CD4-positive, alpha-beta T cell (primary cell): ENCODE measurements around the gene TUFM. TPM values are rescaled to one million over a fixed set of nuclear protein-coding genes. Genes with fewer than 3 reads are reported as not detected.
"Not testable (repeated sequence)": the region's sequence is repeated elsewhere in the genome, so short reads cannot be mapped to it uniquely, and the experiment has no call there.

Experiments
- ATAC-seq: fragments of 200-7000 bp; cut with Tn5 transposase; one replicate; pipeline ENCODE4 v1.10.0; 2022; ENCODE audit warnings: mild to moderate bottlenecking; ENCODE audit not compliant: poor library complexity
- CTCF ChIA-PET: fragments of 350-600 bp; sonication (Branson Sonifier 250); formaldehyde crosslinking; loops from one replicate; lab custom pipeline; 2021; ENCODE audit warnings: antibody characterized with exemption, inconsistent platforms; lab: Charles Lee
- POLR2A ChIA-PET: fragments of 350-600 bp; sonication (Branson Sonifier 250); formaldehyde crosslinking; loops from one replicate; lab custom pipeline; 2021; ENCODE audit warnings: antibody characterized with exemption, inconsistent platforms; lab: Charles Lee
- DNase-seq, 14 experiments: peaks; one replicate each; pipeline ENCODE4 v3.0.0-alpha.2; 2013 to 2020; ENCODE audit warnings: mixed read lengths in 2 of 14
- H3K27ac ChIP-seq, 2 donors: one replicate each; pipeline versions ENCODE4 v1.5.1 to v1.7.0; 2013; ENCODE audit warnings: low read length in 2 of 2, low read depth in 1 of 2, mild to moderate bottlenecking in 1 of 2
- H3K27me3 ChIP-seq, 2 experiments: 1 replicate in 1 of 2; 2 replicates in 1 of 2; pipeline versions ENCODE4 v1.6.1 to v1.7.0; 2013; ENCODE audit warnings: low read length in 2 of 2, control low read depth in 1 of 2, mild to moderate bottlenecking in 1 of 2, moderate library complexity in 1 of 2; ENCODE audit not compliant: insufficient read depth in 2 of 2, control insufficient read depth in 1 of 2
- H3K36me3 ChIP-seq: one replicate; pipeline ENCODE4 v1.6.1; 2013; ENCODE audit warnings: low read length, control low read depth; ENCODE audit not compliant: insufficient read depth
- H3K4me1 ChIP-seq: one replicate; pipeline ENCODE4 v1.6.1; 2013; ENCODE audit warnings: low read length, control low read depth; ENCODE audit not compliant: insufficient read depth
- H3K4me3 ChIP-seq: one replicate; pipeline ENCODE4 v1.5.1; 2013; ENCODE audit warnings: mild to moderate bottlenecking, low read length, moderate library complexity
- H3K9me3 ChIP-seq, 2 experiments: 1 replicate in 1 of 2; 2 replicates in 1 of 2; pipeline versions ENCODE4 v1.6.1 to v1.7.0; 2013; ENCODE audit warnings: low read length in 2 of 2, mild to moderate bottlenecking in 2 of 2, control low read depth in 1 of 2, moderate library complexity in 1 of 2; ENCODE audit not compliant: control insufficient read depth in 1 of 2, insufficient read depth in 1 of 2
- H3K27ac Mint-ChIP-seq: one replicate; pipeline ENCODE4 v1.8.0; 2020; ENCODE audit warnings: mixed read lengths
- H3K27me3 Mint-ChIP-seq: one replicate; pipeline ENCODE4 v1.8.0; 2021; ENCODE audit warnings: mixed read lengths
- H3K36me3 Mint-ChIP-seq: one replicate; pipeline ENCODE4 v1.8.0; 2021; ENCODE audit warnings: low read depth, mixed read lengths
- H3K4me1 Mint-ChIP-seq: one replicate; pipeline ENCODE4 v1.8.0; 2021; ENCODE audit warnings: low read depth, mixed read lengths
- H3K4me3 Mint-ChIP-seq: one replicate; pipeline ENCODE4 v1.8.0; 2020; ENCODE audit warnings: mild to moderate bottlenecking, mixed read lengths
- H3K9me3 Mint-ChIP-seq: one replicate; pipeline ENCODE4 v1.8.0; 2020; ENCODE audit warnings: mixed read lengths
- CTCF ChIP-seq: fragments of 200-600 bp; IDR thresholded peaks from one replicate; pipeline ENCODE4 v1.8.0; 2022; ENCODE audit warnings: antibody characterized with exemption, mild to moderate bottlenecking
- intact Hi-C, 2 experiments: fragments of 100-400 bp; cut with DNase I in 1 of 2; cut with micrococcal nuclease in 1 of 2; formaldehyde crosslinking; loops; one replicate each; pipeline versions ENCODE4 v1.15.1 to v1.9.0; 2023 to 2025; cut with DNase I, micrococcal nuclease
- total RNA-seq, 174 experiments: library from RNA in 2 of 174; stranded (reverse) in 2 of 174; gene quantifications; one replicate each; pipeline ENCODE4 v1.2.3 and lab custom pipeline; 2021 to 2026

The TUFM gene
- total RNA-seq, 2 experiments from 2014 or later, result 102 to 103 TPM

- CTCF ChIA-PET, result no interaction called here
- Histone ChIP-seq H3K4me1 (peaks cover 14% of the 10 kb centered on the region), H3K36me3 (no peaks in the 10 kb centered on the region), H3K27ac (no peak overlapping the region), H3K4me3 (no peak overlapping the region), H3K9me3 (no peaks in the 10 kb centered on the region), H3K27me3 (peaks cover 0 to 9% of the 10 kb centered on the region in 2 experiments)
- ATAC-seq, result no peak
- H3K36me3 Mint-ChIP-seq, result no peaks in the 10 kb centered on the region
- H3K4me3 Mint-ChIP-seq, result peak overlapping the region; percentile 8
- no peak overlapping the region for H3K27ac Mint-ChIP-seq
- no peak for DNase-seq
- H3K4me1 Mint-ChIP-seq, result peaks cover 6% of the 10 kb centered on the region
- no peak for TF ChIP-seq CTCF
- no peaks in the 10 kb centered on the region for H3K9me3 Mint-ChIP-seq
- POLR2A ChIA-PET, result no interaction called here
- peaks cover 6% of the 10 kb centered on the region for H3K27me3 Mint-ChIP-seq
- intact Hi-C loops, result no loop called here
Measured at GRCh38 chr16:28884045-28884444, 37.9 kb upstream of the TUFM start.

- H3K27ac ChIP-seq, result no peak overlapping the region
- Mint-ChIP-seq H3K9me3 (no peaks in the 10 kb centered on the region), H3K4me1 (peaks cover 8% of the 10 kb centered on the region), H3K4me3 (no peak overlapping the region), H3K27me3 (peaks cover 6% of the 10 kb centered on the region), H3K27ac (no peak overlapping the region), H3K36me3 (no peaks in the 10 kb centered on the region)
- ATAC-seq (no peak), DNase-seq (no peak)
- H3K4me1 ChIP-seq, result peaks cover 20% of the 10 kb centered on the region
- H3K27me3 ChIP-seq, result peaks cover 0 to 9% of the 10 kb centered on the region in 2 experiments
- TF ChIP-seq CTCF, result no peak
- no peaks in the 10 kb centered on the region for H3K9me3 ChIP-seq
- no peaks in the 10 kb centered on the region for H3K36me3 ChIP-seq
- ChIA-PET POLR2A (no interaction called here), CTCF (no interaction called here)
- H3K4me3 ChIP-seq, result no peak overlapping the region
- intact Hi-C loops, result no loop called here
Measured at GRCh38 chr16:28883221-28883996, 37.3 kb upstream of the TUFM start.

- Mint-ChIP-seq H3K4me1 (peaks cover 8% of the 10 kb centered on the region), H3K9me3 (no peaks in the 10 kb centered on the region), H3K4me3 (no peak overlapping the region), H3K27me3 (peaks cover 6% of the 10 kb centered on the region), H3K36me3 (no peaks in the 10 kb centered on the region), H3K27ac (no peak overlapping the region)
- Histone ChIP-seq H3K36me3 (no peaks in the 10 kb centered on the region), H3K27me3 (peaks cover 0 to 9% of the 10 kb centered on the region in 2 experiments), H3K4me3 (no peak overlapping the region), H3K9me3 (no peaks in the 10 kb centered on the region), H3K4me1 (peaks cover 20% of the 10 kb centered on the region), H3K27ac (no peak overlapping the region)
- TF ChIP-seq CTCF, result no peak
- ATAC-seq (no peak), DNase-seq (peak in 1 of 14 experiments; percentile 16)
- ChIA-PET POLR2A (no interaction called here), CTCF (no interaction called here)
- intact Hi-C loops, result no loop called here
Measured at GRCh38 chr16:28882551-28883160, 36.5 kb upstream of the TUFM start.

GRCh38 chr16:28881565-28881964, 35.4 kb upstream of the TUFM start:
- H3K27ac Mint-ChIP-seq, POLR2A ChIA-PET, H3K27me3 Mint-ChIP-seq: not testable (repeated sequence)

More at GRCh38 chr16:28881565-28881964, 35.4 kb upstream of the TUFM start:
- not testable (repeated sequence) for H3K9me3 ChIP-seq, ATAC-seq, H3K4me1 Mint-ChIP-seq, H3K36me3 ChIP-seq, DNase-seq, H3K27me3 ChIP-seq, H3K36me3 Mint-ChIP-seq, H3K27ac ChIP-seq, H3K9me3 Mint-ChIP-seq, H3K4me3 ChIP-seq
- intact Hi-C loops, result loop anchor here in 1 of 2 experiments (2.0 kb wide), 1 partner anchor 43 kb away; the partner anchor contains the start of gene RABEP2
- CTCF ChIA-PET, result interaction anchor here (1.0 kb wide), 1 partner anchor 64 kb away, joined by 5 read pairs; no protein-coding TSS in a partner anchor
- peak overlapping the region; percentile 86 for H3K4me3 Mint-ChIP-seq
- peaks cover 20% of the 10 kb centered on the region for H3K4me1 ChIP-seq
